GM18868 (cell line): Measurements from ENCODE around the gene SPRY4.
"Not testable (repeated sequence)": the region's sequence is repeated elsewhere in the genome, so short reads cannot be mapped to it uniquely, and the experiment has no call there.

Source experiments
- ATAC-seq: cut with Tn5 transposase; IDR thresholded peaks from one replicate; pipeline ENCODE4 v1.9.1; 2021; ENCODE audit warnings: mild to moderate bottlenecking, moderate library complexity; ENCODE audit not compliant: unreplicated experiment

SPRY4 gene

GRCh38 chr5:142295960-142296860 is 28.6 kb downstream of the SPRY4 start:
- no peak for ATAC-seq

GRCh38 chr5:142295084-142295758 is 29.6 kb downstream of the SPRY4 start:
- no peak for ATAC-seq

GRCh38 chr5:142293486-142293885 is 31.3 kb downstream of the SPRY4 start:
- ATAC-seq: no peak

- ATAC-seq: no peak
These were observed 32.0 kb downstream of the SPRY4 start for GRCh38 chr5:142292808-142293207.

- no peak for ATAC-seq
These were observed 32.6 kb downstream of the SPRY4 start for GRCh38 chr5:142292249-142292648.

GRCh38 chr5:142290577-142291299 is 34.1 kb downstream of the SPRY4 start:
- no peak for ATAC-seq

- no peak for ATAC-seq
These were observed 34.9 kb downstream of the SPRY4 start for GRCh38 chr5:142289708-142290576.

- ATAC-seq: no peak
These were observed 36.9 kb downstream of the SPRY4 start for GRCh38 chr5:142287973-142288313.

GRCh38 chr5:142287096-142287972 is 37.5 kb downstream of the SPRY4 start:
- ATAC-seq: no peak

GRCh38 chr5:142286111-142286510 is 38.7 kb downstream of the SPRY4 start:
- ATAC-seq: no peak

GRCh38 chr5:142283304-142283703 is 41.5 kb downstream of the SPRY4 start:
- no peak for ATAC-seq

- ATAC-seq: no peak
These were observed 42.9 kb downstream of the SPRY4 start for GRCh38 chr5:142281966-142282365.

- no peak for ATAC-seq
These were observed 43.8 kb downstream of the SPRY4 start for GRCh38 chr5:142281008-142281367.

- ATAC-seq: no peak
These were observed 44.5 kb downstream of the SPRY4 start for GRCh38 chr5:142280066-142281007.

- no peak for ATAC-seq
These were observed 46.2 kb downstream of the SPRY4 start for GRCh38 chr5:142278627-142279026.

- no peak for ATAC-seq
These were observed 47.0 kb downstream of the SPRY4 start for GRCh38 chr5:142277796-142278195.

- ATAC-seq: no peak
These were observed 48.3 kb downstream of the SPRY4 start for GRCh38 chr5:142276517-142276916.

GRCh38 chr5:142275496-142275895 is 49.3 kb downstream of the SPRY4 start:
- no peak for ATAC-seq

GRCh38 chr5:142272596-142272995 is 52.2 kb downstream of the SPRY4 start:
- ATAC-seq: not testable (repeated sequence)
